Naive thymus-derived CD8-positive, alpha-beta T cell (primary cell): ENCODE results near the gene ARHGEF37. TPM values are rescaled to one million over a fixed set of nuclear protein-coding genes. Genes with fewer than 3 reads are reported as not detected.

Experiments used
- ATAC-seq, 2 donors: fragments of 150-1000 bp; cut with Tn5 transposase in 1 of 2; sonication (Bioruptor Pico), chemical (Tn5 transposase) in 1 of 2; 1 replicate in 1 of 2; 2 replicates in 1 of 2; pipeline ENCODE4 v1.10.0; 2021; ENCODE audit warnings: mild to moderate bottlenecking in 2 of 2, moderate library complexity in 2 of 2
- POLR2A ChIA-PET: fragments of 350-600 bp; sonication (Branson Sonifier 250); formaldehyde crosslinking; loops from one replicate; lab custom pipeline; 2021; ENCODE audit warnings: antibody characterized with exemption; lab: Charles Lee
- DNase-seq, 10 donors: peaks; one replicate each; pipeline versions ENCODE4 v3.0.0 to v3.0.0-alpha.2; 2020 to 2022
- H3K27ac Mint-ChIP-seq, 10 donors: one replicate each; pipeline ENCODE4 v1.8.0; 2020 to 2022; ENCODE audit warnings: mild to moderate bottlenecking in 10 of 10, mixed read lengths in 10 of 10, moderate library complexity in 4 of 10, inconsistent platforms in 1 of 10
- H3K27me3 Mint-ChIP-seq, 5 donors: one replicate each; pipeline ENCODE4 v1.8.0; 2021 to 2022; ENCODE audit warnings: mixed read lengths in 5 of 5
- H3K36me3 Mint-ChIP-seq, 3 donors: one replicate each; pipeline ENCODE4 v1.8.0; 2020 to 2022; ENCODE audit warnings: mixed read lengths in 3 of 3, mild to moderate bottlenecking in 2 of 3, inconsistent platforms in 1 of 3
- H3K4me1 Mint-ChIP-seq, 4 donors: one replicate each; pipeline ENCODE4 v1.8.0; 2021 to 2022; ENCODE audit warnings: mixed read lengths in 4 of 4
- H3K4me3 Mint-ChIP-seq, 10 donors: one replicate each; pipeline ENCODE4 v1.8.0; 2020 to 2022; ENCODE audit warnings: mild to moderate bottlenecking in 10 of 10, mixed read lengths in 10 of 10, moderate library complexity in 6 of 10, inconsistent platforms in 1 of 10
- H3K9me3 Mint-ChIP-seq, 9 donors: one replicate each; pipeline ENCODE4 v1.8.0; 2020 to 2022; ENCODE audit warnings: mixed read lengths in 9 of 9, mild to moderate bottlenecking in 3 of 9, inconsistent platforms in 1 of 9, moderate library complexity in 1 of 9
- polyA plus RNA-seq, 3 donors: library from polyadenylated mRNA; unstranded; fragments of 300-500 nt; fragmentation: Illumina TruSeq; gene quantifications; one replicate each; pipeline ENCODE4 v1.2.3, GENCODE V29; 2021
- total RNA-seq, 8 experiments: library from RNA in 2 of 8; stranded (reverse) in 2 of 8; gene quantifications; one replicate each; pipeline ENCODE4 v1.2.3 and lab custom pipeline; 2021 to 2026

The ARHGEF37 gene
- total and polyA plus RNA-seq, 5 experiments from 2014 or later, result 1.2 TPM; not detected in 4

GRCh38 chr5:149605998-149606724 lies 24.9 kb downstream of the ARHGEF37 start:
- no peaks in the 10 kb centered on the region for H3K9me3 Mint-ChIP-seq
- H3K27me3 Mint-ChIP-seq, result peaks cover 0 to 4% (median 0%) of the 10 kb centered on the region in 5 donors
- H3K27ac Mint-ChIP-seq, result no peak overlapping the region
- H3K36me3 Mint-ChIP-seq, result peaks cover 0 to 2% (median 0%) of the 10 kb centered on the region in 3 donors
- peaks cover 6 to 12% (median 7%) of the 10 kb centered on the region in 4 donors for H3K4me1 Mint-ChIP-seq
- DNase-seq, result no peak
- POLR2A ChIA-PET, result no interaction called here
- ATAC-seq, result no peak
- peak overlapping the region in 1 of 10 donors; percentile 30 for H3K4me3 Mint-ChIP-seq

DNA sequence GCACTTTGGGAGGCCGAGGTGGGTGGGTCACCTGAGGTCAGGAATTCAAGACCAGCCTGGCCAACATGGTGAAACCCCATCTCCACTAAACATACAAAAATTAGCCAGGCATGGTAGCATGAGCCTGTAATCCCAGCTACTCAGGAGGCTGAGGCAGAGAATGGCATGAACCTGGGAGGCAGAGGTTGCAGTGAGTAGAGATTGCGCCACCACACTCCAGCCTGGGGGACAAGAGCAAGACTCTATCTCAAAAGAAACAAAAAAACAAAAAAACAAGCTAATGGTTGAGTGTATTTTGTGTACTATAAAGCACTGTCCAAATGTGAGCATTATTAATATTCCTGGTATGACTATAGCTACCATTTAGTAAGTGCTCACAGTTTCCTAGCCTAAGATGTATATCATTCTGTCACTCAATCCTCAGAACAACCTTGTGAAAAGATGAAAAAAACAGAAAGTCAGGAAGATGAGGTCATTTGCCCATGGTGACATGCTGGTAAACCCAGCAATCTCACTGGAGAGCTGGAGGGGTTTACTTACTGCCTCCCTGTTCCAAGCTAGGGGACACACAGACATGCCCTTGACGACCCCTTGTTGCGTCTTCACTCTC lies 27.7 kb downstream of the ARHGEF37 start:
- Mint-ChIP-seq H3K4me1 (peaks cover 6 to 12% (median 7%) of the 10 kb centered on the region in 4 donors), H3K27ac (no peak overlapping the region), H3K27me3 (peaks cover 0 to 4% (median 0%) of the 10 kb centered on the region in 5 donors), H3K36me3 (peaks cover 0 to 2% (median 0%) of the 10 kb centered on the region in 3 donors), H3K9me3 (no peaks in the 10 kb centered on the region), H3K4me3 (no peak overlapping the region)
- DNase-seq (no peak), ATAC-seq (no peak)
- POLR2A ChIA-PET, result no interaction called here

DNA sequence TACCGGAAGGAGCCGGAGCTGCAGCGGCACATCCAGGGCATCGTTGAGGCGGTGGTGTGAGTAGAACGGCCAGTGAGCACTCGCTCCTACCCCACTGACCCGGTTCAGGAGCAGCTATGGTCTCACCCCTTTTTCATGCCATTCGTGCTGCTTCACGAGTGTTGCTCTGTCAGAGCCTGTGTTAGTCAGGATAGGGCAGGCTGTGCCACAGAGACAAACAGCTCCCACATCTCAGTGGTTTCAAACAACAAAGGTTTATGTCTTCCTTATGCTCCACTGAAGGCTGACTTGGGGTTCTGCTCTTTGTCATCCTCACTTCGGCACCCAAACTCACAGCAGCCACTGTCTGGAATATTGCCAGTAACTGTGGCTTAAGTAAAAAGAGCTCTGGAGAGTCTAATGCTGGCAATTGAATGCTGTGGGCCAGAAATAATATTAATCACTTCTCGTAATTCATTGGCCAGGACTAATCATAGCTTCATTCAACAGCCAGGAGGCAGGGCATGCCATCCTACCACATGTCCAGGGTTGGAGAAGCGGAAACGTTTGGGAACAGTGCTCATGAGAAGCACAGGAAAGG lies 28.4 kb downstream of the ARHGEF37 start:
- peaks cover 0 to 2% (median 0%) of the 10 kb centered on the region in 3 donors for H3K36me3 Mint-ChIP-seq
- POLR2A ChIA-PET, result no interaction called here
- H3K4me3 Mint-ChIP-seq, result no peak overlapping the region
- peak overlapping the region in 1 of 10 donors; percentile 3 for H3K27ac Mint-ChIP-seq
- ATAC-seq, result no peak
- H3K9me3 Mint-ChIP-seq, result no peaks in the 10 kb centered on the region
- H3K4me1 Mint-ChIP-seq, result peaks cover 6 to 12% (median 7%) of the 10 kb centered on the region in 4 donors
- DNase-seq, result no peak
- peaks cover 0 to 4% (median 0%) of the 10 kb centered on the region in 5 donors for H3K27me3 Mint-ChIP-seq

DNA sequence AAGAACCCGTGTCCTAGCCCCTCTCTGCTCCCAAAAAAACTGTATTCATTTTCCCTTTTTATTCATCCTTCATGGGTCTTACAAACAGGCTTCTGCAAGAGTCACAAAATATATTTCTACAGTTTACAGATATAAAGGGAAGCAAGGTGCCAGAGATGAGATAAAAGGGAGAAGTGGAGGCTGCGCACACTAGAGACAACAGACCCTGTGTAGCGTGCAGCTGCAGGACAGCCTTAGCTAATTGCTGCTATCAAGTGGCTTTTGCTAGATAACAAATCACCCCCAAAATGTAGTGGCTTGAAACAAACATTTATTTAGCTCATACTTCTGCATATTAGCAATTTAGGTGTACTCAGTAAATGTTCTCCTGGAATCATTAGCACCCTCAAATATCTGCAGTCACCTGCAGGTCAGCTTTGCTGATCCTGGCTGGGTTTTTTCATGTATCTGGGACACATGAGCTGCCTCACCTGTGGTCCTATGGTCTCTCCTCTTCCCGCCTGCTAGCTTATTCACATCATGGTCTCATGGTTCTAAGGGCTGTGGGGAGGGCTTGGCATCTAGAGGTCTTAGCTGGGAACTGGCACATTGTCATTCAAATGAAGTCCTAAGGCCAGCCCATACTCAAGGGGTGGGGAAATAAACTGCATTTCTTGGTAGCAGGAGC lies 29.4 kb downstream of the ARHGEF37 start:
- ATAC-seq, result no peak
- Mint-ChIP-seq H3K4me3 (no peak overlapping the region), H3K9me3 (no peaks in the 10 kb centered on the region), H3K4me1 (peaks cover 6 to 12% (median 7%) of the 10 kb centered on the region in 4 donors), H3K36me3 (peaks cover 0 to 2% (median 0%) of the 10 kb centered on the region in 3 donors), H3K27me3 (peaks cover 0 to 4% (median 0%) of the 10 kb centered on the region in 5 donors), H3K27ac (no peak overlapping the region)
- no peak for DNase-seq
- POLR2A ChIA-PET, result no interaction called here

- Mint-ChIP-seq H3K27ac (no peak overlapping the region), H3K4me1 (peaks cover 3 to 6% (median 4%) of the 10 kb centered on the region in 4 donors), H3K4me3 (no peak overlapping the region), H3K9me3 (no peaks in the 10 kb centered on the region), H3K27me3 (peaks cover 0 to 2% (median 0%) of the 10 kb centered on the region in 5 donors), H3K36me3 (peaks cover 0 to 2% (median 0%) of the 10 kb centered on the region in 3 donors)
- ATAC-seq (no peak), DNase-seq (no peak)
- POLR2A ChIA-PET, result no interaction called here
Observed at GRCh38 chr5:149611326-149611725, 30.0 kb downstream of the ARHGEF37 start.

DNA sequence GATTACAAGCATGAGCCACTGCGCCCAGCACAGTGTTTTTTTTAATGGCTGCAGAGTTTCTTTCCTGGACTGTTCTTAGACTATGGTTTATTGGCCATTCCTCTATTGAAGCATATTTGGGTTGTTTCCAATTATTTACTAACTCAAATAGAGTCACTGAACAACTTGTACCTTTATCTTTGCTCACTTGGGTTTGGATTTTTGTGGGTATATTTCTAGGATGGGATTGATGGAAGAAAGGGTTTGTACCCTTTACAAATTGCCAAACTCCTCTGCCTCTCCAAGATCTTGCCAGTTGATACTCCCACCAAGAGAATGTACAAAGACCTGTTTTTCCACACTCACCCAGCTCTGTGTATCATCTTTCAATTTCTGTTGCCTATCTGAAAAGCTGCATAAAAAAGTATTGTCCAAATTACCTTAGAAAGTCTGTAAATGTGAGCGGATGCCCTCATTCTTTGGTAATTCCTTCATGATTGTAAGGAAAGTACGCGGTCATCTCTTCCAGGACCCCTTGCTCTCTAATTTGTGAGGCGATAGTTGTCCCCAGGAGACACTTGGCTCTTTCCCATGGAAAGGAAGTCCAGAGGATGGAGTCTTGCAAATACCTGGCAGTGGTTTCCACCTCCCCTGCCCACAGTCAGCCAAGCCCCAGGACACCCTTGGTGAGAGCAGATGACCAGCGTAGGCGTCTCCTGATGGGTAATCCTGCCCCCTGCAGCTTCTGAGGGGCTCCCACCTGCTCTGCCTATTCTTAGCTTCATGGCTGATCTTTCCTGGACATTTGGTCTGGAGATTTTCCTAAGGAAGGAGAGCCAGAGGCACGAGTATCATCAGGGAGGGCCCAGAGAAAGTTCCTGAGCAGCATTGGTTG lies 33.0 kb downstream of the ARHGEF37 start:
- POLR2A ChIA-PET, result interaction anchor here (0.6 kb wide), 1 partner anchor 10 kb away, joined by 3 read pairs; no protein-coding TSS in a partner anchor
- Mint-ChIP-seq H3K36me3 (peaks cover 0 to 2% (median 0%) of the 10 kb centered on the region in 3 donors), H3K4me3 (no peak overlapping the region), H3K27me3 (peaks cover 0 to 2% (median 0%) of the 10 kb centered on the region in 5 donors), H3K4me1 (peaks cover 0 to 2% (median 1%) of the 10 kb centered on the region in 4 donors), H3K9me3 (no peaks in the 10 kb centered on the region), H3K27ac (no peak overlapping the region)
- no peak for ATAC-seq
- no peak for DNase-seq

GRCh38 chr5:149615976-149616375 lies 34.7 kb downstream of the ARHGEF37 start:
- no peaks in the 10 kb centered on the region for H3K9me3 Mint-ChIP-seq
- ATAC-seq, result no peak
- H3K27ac Mint-ChIP-seq, result peak overlapping the region in 1 of 10 donors; percentile 13
- no peaks in the 10 kb centered on the region for H3K36me3 Mint-ChIP-seq
- peaks cover 0 to 2% (median 1%) of the 10 kb centered on the region in 4 donors for H3K4me1 Mint-ChIP-seq
- no peak for DNase-seq
- POLR2A ChIA-PET, result no interaction called here
- no peak overlapping the region for H3K4me3 Mint-ChIP-seq
- H3K27me3 Mint-ChIP-seq, result peaks cover 0 to 2% (median 0%) of the 10 kb centered on the region in 5 donors

GRCh38 chr5:149616727-149617285 lies 35.5 kb downstream of the ARHGEF37 start:
- POLR2A ChIA-PET, result no interaction called here
- Mint-ChIP-seq H3K36me3 (no peaks in the 10 kb centered on the region), H3K4me3 (no peak overlapping the region), H3K9me3 (no peaks in the 10 kb centered on the region), H3K4me1 (peaks cover 0 to 2% (median 1%) of the 10 kb centered on the region in 4 donors), H3K27ac (peak overlapping the region in 1 of 10 donors; percentile 11), H3K27me3 (peaks cover 0 to 2% (median 0%) of the 10 kb centered on the region in 5 donors)
- DNase-seq, result no peak
- ATAC-seq, result peak in 1 of 2 donors; percentile 58

- ATAC-seq (no peak), DNase-seq (no peak)
- Mint-ChIP-seq H3K27ac (peak overlapping the region in 2 of 10 donors; percentile 45 to 59), H3K27me3 (peaks cover 0 to 2% (median 0%) of the 10 kb centered on the region in 5 donors), H3K4me1 (peaks cover 0 to 2% (median 1%) of the 10 kb centered on the region in 4 donors), H3K9me3 (no peaks in the 10 kb centered on the region), H3K4me3 (no peak overlapping the region), H3K36me3 (no peaks in the 10 kb centered on the region)
- POLR2A ChIA-PET, result no interaction called here
Observed at GRCh38 chr5:149617760-149618306, 36.5 kb downstream of the ARHGEF37 start.

- ATAC-seq (peak in 1 of 2 donors; percentile 35), DNase-seq (peak in 2 of 10 donors; percentile 14 to 26)
- POLR2A ChIA-PET, result no interaction called here
- Mint-ChIP-seq H3K9me3 (no peaks in the 10 kb centered on the region), H3K4me1 (peaks cover 0 to 2% (median 1%) of the 10 kb centered on the region in 4 donors), H3K27me3 (peaks cover 0 to 2% (median 0%) of the 10 kb centered on the region in 5 donors), H3K4me3 (no peak overlapping the region), H3K27ac (peak overlapping the region in 1 of 10 donors; percentile 40), H3K36me3 (no peaks in the 10 kb centered on the region)
Observed at GRCh38 chr5:149618581-149619248, 37.4 kb downstream of the ARHGEF37 start.
